Stimulated activated CD4-positive, alpha-beta T cell treated with anti-CD3 and anti-CD28 coated beads, Interleukin-15, amount 100 ng/mL, for 48 hours (primary cell): Measurements from ENCODE around the gene AGXT2.

Experiments used
- DNase-seq, 2 donors: peaks; one replicate each; pipeline ENCODE4 v3.0.0-alpha.2; 2020; ENCODE audit warnings: low read depth in 2 of 2

The AGXT2 gene

DNA sequence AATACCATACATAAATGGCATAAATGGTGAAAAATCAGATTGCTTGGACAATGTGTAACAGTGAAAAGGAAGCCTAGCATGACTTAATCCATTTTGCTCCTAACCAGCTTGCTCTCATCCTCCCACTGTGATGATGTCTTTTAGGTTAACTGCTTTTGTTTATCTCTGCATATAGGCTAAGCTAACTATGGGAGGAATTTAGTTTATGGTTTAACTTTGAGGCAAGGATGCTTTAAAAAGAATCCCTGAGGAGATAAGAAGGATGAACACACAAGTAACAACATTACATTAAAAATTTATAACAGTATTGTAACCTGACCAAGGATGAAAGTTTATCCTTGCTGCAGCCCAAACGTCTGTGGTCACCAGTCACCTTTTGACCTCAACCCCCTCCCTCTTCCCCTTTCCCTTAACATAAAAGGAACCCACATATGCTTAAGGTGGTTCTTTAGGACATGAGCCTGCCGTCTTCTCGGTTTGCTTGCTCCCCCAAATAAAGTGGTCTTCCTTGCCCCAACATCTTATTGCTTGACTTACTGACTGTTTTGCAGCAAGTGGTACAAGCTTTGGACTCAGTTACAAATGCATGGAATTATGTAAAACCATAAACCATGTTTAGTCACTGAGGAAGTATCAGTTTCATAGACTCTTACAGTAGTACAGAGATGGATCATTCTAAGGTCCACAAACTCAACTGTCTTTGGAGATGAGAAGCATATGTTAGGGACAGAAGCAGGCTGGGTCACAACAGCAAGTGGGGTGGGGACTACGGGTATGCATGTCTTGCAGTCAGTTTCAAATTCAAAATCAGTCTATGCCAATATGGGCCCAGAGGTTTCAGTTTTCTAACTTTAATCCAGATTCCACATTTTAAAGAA lies 31.3 kb downstream of the AGXT2 start:
- no peak for DNase-seq

DNA sequence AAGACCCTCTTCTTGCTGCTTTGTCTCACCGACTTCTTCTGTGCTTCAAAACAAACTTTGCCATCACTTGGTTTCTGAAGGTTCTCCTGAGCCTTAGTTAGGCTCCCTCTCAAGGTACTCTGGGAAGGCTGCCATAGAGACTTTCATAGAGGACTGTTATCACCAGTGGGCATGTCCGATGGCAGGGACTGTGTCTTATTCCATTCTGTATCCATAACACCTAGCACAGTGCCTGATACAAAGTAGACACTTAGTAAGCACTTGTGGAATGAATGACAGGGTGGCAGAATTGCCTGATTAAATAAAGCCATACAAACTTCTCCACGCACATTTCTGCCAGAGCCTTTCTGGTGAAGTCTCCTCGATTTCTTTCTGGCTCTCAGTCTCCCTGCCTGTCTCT lies 32.7 kb downstream of the AGXT2 start:
- no peak for DNase-seq

DNA sequence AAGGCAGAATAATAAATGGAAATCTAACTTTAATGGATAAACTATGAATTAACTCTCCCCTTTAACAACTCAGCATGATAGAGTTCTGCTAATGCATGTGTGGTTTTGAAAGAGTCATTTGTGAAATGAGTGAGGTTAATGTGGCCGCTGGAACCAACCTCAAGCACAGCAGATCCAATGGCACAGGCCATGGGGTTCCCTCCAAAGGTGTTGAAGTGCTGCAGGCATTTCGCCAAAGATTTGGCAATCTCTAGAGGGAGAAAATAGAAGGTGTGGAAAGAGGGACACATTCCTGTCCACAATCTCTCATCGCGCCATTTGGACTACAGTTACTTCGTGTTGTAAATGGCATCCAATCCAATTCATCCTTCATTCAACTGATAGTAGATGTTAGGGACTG lies 35.0 kb downstream of the AGXT2 start:
- no peak for DNase-seq

DNA sequence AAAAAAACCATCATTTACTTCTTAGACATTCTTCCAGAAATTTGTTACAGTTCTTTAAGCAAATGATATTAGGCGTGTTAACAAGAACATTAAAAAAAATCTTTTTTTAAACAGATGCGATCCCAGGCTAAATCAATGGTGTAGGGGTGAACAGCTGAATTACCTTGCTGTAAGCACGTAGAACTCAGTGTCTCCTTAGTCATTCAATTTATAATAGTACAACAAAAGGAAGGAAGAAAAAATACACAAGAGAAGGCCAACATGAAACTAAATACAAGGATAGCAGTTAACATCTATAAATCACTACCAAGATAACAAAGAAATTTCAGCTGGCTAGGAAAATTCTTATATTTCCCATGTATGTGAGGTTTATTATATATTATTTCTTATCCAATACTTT lies 35.4 kb downstream of the AGXT2 start:
- no peak for DNase-seq

DNA sequence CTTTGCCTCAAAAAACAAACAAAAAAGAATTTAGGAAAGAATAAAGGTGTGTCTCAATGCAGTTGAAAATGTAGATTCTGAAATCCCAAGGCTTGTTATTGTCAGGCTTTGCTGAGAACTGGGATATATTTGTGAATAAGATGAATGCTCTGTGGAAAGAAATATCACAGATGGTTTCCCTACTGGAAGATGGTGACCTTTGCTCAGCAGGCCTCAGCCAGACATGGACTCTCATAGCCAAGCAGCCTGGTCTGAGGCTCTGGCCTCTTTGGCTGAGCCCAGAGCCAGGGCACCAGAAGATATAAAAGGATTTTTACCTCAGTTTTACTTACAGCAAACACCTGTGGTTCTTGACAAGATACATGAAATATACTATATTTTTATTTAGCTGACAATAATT lies 37.1 kb downstream of the AGXT2 start:
- no peak for DNase-seq

DNA sequence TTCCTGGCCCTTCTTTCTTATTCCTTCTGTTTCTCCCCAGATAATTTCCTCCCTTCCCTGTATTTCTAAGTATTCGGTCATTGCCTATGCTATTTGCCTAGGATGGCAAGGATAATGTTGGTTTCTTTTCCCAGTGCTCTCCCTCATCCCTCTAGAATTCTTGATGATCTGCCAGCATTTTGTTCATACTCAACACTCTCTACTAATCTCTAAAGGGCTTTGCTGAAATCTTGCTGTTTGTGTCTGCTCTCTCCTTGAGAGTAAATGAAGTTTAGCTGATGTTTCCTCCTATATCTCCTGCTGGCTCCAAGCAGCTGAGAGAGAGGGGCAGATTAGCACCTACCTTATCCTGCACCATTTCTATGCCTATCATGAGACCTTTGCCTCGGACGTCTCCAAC lies 38.1 kb downstream of the AGXT2 start:
- DNase-seq = no peak

DNA sequence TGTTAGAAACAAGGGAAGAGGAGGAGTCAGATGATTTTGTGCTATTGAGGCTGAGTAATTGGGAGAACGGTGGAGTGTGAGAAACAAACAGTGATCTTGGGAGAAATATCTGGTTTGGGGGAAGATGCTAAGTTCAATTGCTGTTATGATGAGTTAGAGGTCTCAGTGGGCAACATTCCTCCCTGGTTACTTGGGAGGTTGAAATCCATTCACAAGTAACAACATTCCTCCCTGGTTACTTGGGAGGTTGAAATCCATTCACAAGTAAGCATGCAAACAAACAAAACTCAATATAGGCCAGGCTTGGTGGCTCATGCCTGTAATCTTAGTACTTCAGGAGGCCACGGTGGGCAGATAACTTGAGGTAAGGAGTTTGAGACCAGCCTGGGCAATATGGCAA lies 38.7 kb downstream of the AGXT2 start:
- no peak for DNase-seq

DNA sequence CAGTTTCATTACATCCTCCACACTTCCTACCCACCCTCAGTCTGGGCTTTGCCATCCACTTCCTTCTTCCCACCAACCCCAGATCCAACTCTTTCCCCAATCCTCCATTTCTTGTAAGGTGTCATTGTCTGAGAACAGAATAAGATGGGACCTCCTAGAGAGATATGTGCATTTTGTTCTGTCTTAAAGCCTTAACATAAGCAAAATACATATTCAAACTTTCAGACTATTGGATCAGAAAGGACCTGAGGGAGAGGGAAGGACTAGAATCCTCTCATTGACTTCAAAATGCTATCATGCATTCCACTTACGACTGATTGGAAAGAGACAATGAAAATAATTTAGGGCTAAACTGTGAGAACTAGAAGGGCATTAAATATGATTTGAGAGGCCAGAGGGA lies 43.0 kb downstream of the AGXT2 start:
- DNase-seq = no peak

DNA sequence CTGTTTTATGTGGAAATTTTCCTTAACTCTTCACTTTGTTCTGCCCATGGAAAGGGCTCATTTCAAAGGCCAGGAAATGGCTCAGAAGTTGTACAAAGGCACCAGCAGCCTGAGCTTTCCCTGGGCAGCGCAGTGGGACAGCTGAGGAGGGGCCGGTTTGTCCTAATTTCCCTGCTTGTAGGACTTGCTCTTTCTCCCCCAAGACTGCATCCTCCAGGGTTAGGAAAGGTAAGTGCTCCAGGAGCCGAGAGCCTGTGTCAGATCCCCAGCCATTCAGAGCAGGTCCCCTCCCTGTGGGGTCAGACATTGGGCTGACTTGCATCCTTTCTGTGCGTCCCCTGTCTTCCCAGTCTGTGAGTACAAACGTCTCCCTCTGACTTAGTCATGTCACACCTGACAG lies 43.5 kb downstream of the AGXT2 start:
- no peak for DNase-seq

DNA sequence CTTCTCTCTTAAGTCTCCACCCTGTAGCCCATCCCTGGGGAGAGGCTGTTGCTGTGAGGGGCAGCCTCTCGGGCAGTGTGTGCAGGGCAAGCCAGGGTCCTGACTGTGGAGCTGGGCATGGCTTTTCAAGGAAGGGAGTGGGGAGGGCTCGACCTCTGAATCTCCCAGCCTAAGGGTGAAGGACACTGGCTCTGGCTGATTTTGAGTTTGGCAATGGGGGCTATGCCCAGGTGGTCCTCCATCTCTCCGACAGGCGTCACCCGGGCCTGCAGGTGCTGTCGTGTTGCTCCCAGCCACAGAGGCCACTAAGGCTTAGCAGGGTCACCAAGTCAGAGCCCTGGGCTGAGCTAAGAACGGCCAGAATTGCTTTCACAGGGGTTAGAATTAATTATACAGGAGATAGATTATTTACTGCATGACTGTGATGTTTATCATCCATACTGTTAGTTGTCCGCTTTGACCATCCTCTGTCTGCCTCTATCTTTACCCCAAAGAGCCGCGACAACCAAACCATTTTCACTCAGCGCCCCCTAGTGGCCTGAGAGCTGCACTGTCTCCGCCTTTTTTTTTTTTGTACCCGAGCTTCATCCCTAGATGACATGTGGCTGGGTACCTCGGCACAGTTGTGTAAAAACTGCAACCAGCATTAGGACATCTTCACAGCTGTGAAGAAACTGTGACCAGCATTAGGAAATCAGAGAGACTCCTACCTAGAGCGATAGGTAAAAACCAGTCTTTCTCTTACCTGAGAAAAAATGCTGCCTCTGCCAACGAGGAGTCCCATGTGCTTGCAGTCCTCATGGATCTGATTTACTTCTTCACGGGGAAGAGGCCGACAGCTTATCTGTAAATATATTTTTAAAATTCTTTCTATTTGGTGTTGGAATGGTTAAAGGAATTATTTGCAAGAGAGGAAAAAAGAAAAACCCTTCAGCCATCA lies 44.5 kb downstream of the AGXT2 start:
- peak; percentile 13 to 46 for DNase-seq

DNA sequence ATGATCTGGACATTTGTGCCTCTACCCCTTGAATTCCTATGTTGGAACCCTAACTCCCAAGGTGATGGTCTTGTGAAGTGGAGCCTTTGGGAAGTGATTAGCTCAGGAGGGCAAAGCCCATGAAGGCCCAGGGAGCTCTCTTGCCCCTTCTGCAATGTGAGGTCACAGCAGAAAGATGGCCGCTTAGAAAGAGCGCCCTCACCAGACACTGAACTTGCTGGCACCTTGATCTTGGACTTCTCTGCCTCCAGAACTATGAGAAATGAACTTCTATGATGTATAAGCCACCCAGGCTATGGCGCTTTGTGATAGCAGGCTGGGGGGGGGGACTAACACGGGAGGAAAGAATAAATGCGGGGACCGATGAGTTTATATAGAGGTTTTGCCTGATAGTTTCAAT lies 45.3 kb downstream of the AGXT2 start:
- DNase-seq = no peak

DNA sequence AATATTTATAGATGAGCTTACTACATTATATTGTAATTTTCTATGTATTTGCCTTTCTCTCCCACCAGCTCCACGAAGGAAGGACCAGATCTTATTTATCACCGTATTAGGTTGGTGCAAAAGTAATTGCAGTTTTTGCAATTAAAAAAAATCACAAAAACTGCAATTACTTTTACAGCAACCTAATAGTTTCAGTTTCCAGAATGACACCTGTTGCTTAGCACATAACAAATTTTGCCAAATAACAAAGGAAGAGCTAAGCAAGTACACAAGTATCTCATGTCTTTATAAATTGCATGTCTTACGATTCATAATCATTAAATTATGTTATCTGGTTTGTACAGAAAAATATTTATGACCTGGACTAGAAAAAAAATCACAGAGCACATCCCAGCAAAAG lies 45.9 kb downstream of the AGXT2 start:
- DNase-seq = no peak

DNA sequence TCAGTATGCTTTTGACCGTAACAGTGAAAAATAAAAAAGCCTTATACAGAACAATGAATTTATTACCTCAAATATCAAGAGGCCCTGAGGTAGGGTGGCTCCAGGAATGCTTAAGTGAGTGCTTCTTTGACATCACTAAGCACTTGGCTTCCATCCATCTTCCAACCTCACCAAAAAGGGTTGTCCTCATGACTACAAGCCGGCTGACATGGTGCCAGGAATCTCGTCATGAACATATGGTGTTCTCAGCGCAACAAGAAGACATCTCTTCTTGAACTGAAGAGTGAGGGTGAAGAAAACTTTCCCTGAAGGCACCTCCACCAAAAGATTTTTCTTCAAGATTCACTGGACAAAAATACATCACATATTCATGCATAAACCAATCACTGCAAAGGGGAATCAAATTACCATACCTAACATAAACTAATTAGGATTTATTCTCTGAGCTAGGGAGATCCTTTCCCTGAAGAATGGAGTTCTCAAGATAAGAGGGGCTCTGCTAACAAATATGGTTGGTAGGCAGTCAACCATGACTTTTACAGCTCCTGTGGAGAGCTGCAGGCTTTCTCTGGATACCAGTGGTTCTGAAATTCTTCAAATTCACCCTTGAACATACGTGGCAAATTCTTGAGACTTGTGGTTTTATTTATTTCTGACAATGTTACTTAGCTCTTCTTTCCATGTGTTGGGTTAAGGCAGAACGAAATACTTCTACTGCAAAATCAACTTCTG lies 49.5 kb downstream of the AGXT2 start:
- no peak for DNase-seq

DNA sequence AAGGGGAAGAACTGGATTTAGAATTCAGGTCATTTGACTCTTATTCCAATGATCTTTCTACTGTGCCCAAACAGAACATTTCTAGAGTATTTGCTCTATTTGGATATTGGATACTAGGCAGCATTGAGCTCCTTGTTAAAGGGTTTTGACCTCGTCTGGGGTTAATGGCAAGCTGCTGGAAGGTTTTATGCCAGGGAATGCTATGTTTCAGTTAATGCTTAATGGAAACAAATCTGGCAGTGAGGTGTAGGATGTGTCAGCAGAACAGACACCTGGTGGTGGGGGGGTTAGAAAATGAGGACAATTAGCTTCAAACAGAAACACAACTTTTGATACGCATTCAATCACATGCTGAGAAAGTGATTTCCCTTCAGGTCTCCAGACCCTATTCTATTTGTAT lies 51.5 kb downstream of the AGXT2 start:
- no peak for DNase-seq

DNA sequence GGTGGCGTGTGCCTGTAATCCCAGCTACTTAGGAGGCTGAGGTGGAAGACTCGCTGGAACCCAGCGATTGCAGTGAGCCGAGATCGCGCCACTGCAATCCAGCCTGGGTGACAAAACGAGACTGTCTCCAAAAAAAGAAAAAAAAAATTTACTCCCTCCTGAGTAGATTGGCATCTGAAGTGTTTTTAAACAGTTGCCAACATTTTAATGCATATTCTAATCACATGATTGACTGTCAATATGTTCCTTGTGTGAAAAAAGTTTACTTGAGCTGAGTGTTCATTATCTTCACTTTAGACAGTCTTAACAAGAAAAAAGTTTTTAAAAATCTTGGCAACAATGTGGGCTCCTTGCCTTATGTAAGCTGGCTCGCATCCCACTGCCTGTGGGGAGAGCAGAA lies 53.8 kb downstream of the AGXT2 start:
- no peak for DNase-seq

DNA sequence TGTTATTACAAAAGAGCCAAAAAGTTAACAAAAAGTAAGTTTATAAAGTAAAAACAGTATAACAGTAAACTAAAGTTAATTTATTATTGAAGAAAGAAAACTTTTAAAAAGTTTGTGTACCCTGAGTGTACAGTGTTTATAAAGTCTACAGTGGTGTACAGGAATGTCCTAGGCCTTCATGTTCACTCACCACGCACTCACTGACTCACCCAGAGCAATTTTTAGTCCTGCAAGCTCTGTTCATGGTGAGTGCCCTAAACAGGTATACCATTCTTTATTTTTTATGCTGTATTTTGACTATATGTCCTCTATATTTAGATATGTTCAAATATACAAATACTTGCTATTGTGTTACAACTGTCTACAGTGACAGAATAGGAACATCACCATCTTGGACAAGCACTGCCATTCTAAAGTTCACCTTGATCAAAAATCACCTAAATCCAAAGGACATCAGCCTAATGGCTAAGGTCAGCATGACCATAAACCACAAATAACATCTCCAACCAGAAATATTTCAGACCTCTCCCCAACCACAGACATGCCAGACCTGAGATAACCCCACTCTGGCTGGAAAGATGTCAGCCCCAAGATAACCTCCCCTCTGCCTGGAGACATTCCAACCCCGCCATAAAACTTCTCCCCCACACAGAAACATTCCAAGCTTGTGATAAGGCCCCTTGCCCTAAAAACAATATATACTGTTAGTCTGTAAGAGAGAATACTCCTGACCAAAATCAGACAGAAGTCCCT lies 56.1 kb downstream of the AGXT2 start:
- no peak for DNase-seq

DNA sequence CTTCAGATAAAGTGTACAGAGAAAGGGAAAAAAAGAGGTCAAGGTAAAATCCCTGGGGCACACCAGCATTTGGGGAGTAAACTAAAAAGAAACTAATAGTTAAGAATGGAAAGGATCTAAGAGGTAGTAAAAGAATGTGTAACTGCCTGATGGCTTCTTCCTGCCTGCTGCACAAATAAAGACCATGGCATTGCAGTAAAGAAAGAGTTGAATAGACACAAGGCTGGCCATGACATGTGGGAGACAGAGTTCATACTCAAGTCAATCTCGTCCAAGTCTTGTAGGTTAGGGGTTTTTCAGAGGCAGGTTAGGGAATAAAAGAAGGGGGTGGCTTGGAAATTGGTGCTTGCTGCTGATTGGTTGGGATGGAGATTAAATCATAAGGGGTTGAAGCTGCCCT lies 60.8 kb downstream of the AGXT2 start:
- DNase-seq = no peak

DNA sequence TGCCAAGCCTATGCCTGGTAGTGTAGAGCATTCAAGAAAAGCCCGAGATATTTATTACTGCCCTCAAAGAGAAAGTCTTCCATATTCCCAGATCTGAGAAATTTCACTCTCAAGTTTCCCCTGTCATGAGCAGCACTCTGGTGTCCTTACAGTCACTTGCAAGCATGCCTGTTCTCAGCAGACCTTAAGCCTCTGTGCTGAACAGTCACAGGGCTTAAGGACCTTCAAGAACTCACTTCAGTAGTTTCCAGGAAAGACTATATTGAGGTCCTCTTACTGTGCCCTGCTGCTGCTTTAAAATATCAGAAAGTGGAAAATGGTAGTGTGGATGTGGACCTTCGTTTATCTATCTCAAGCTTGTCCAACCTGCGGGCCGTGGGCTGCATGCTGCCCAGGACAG lies 64.9 kb downstream of the AGXT2 start:
- no peak for DNase-seq

DNA sequence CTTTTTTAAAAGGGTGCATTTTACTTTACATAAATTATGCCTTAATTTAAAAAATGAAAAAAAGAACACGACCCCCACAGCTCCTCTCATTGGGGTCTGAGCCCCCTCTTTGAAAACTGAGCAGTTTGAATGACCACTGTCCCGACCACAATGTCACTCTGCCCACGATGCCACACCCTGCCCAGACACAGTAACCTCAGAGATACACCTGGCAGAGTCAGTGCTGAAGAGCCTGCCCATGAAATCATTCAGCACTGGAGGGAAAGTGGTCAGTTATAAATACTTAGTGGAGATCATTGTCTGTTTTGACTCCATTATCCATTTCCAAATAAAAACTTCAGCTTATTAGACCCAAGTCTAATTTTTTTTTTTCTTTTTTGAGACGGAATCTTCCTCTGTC lies 69.1 kb downstream of the AGXT2 start:
- DNase-seq = no peak

DNA sequence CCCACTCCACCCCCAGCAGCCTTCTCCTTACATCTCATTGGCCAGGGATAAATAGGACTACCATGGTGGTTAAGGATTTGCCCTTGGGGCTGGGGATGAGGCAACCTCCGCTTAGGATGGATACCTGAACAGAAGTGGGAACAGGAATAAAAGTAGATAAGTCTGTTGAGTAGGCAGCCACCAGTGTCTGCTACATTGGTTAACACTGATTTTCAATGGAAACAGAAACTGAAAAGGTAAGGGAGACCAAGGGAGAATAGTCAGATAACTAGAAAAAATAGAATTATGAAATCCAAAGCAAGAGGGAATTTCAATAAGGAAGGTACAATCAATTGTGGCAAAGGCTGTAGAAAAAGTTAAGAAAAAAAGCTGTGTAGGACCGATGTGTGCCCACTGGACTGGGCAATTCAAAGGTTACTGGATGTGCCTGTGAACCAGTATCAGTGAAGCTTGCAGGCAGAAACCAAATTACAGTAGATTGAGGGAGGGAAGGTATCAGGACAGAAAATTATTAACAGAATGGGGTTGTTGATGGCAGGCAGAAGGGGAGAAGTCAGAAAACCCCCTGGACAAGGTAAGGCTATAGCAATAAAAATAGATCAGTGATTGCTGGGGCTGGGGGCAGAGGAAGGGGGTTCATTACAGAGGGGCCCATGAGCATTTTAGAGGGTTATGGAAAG lies 69.7 kb downstream of the AGXT2 start:
- DNase-seq = no peak

DNA sequence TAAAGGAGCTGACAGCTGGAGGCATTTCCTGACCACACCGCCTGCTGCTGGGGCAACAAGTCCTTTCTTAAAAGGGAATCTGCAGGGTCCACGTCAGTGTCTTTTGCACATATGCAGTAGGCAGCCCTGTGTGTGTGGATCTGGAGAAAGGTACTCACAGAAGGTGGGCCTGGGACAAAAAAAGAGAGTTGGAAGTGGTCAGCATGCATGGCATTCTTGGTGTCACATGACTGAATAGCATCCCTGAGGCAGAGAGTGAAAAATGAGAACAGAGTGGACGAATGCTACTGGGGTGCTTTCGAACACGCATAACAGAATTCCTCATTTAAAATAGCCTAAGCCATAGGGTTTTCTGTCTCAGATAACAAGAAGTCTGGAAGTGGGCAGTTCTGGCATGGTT lies 71.4 kb downstream of the AGXT2 start:
- no peak for DNase-seq
